Neural crest cell (in vitro differentiated cells): Measurements from ENCODE around the gene CDH24. TPM values are rescaled to one million over a fixed set of nuclear protein-coding genes. Genes with fewer than 3 reads are reported as not detected.

Experiments used
- DNase-seq: peaks from one replicate; pipeline ENCODE4 v3.0.0; 2021; ENCODE audit warnings: low read depth, mixed read lengths, low spot score
- H3K27ac Mint-ChIP-seq: one replicate; pipeline ENCODE4 v1.8.0; 2021; ENCODE audit warnings: mild to moderate bottlenecking, mixed read lengths; ENCODE audit not compliant: unreplicated experiment
- H3K27me3 Mint-ChIP-seq: 2 replicates; pipeline ENCODE4 v1.8.0; 2021; ENCODE audit warnings: low read depth, mild to moderate bottlenecking, mixed read lengths
- H3K36me3 Mint-ChIP-seq: 2 replicates; pipeline ENCODE4 v1.8.0; 2021; ENCODE audit warnings: low read depth, mild to moderate bottlenecking, mixed read lengths
- H3K4me1 Mint-ChIP-seq: 2 replicates; pipeline ENCODE4 v1.8.0; 2021; ENCODE audit warnings: mixed read lengths
- H3K4me3 Mint-ChIP-seq: one replicate; pipeline ENCODE4 v1.8.0; 2021; ENCODE audit warnings: mild to moderate bottlenecking, mixed read lengths
- H3K9me3 Mint-ChIP-seq: 2 replicates; pipeline ENCODE4 v1.8.0; 2021; ENCODE audit warnings: mixed read lengths
- total RNA-seq: library from RNA; stranded (reverse); gene quantifications from 2 replicates; pipeline ENCODE4 v1.2.1, GENCODE V29; 2021
- TF ChIP-seq, protein P1 (sequence below): fragments of 200-600 bp; sonication (generic); conservative IDR thresholded peaks from 2 replicates; pipeline ENCODE4 v1.5.0; 2021; ENCODE audit warnings: antibody characterized with exemption, mild to moderate bottlenecking

Gene CDH24
- total RNA-seq, 1 donor from 2014 or later = 37.2 TPM

DNA sequence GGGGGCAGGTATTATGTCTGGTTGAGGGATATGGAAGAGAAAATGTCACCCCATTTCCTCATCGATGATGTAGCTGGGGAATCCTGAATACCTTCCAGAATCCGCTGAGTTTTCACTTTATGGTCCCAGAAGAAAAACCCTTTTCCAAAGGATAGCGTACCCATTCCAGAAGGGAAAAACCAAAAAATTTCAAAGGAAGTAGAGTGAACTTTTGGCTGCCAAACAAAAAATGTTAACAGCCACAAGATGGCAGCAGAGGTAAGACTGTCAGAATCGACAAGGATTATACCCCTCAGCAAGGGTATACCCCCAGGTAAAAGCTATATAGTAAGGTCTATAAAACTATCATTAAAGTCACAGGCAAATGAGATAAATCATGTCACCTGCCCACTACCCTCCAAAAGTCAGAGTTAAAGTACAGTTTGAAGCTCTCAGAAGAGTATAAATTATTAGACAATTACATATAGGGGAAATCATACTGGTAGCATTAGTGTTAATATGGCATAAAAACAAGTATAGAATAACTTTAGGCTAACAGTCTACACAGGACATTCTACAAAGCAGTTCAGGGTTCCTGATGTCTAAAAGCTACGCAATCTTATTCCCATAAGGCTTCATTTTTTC is 19.6 kb upstream of the CDH24 start:
- Mint-ChIP-seq H3K9me3 (no peaks in the 10 kb centered on the region), H3K27ac (no peak overlapping the region), H3K36me3 (peaks cover 11% of the 10 kb centered on the region), H3K27me3 (no peaks in the 10 kb centered on the region), H3K4me3 (no peak overlapping the region), H3K4me1 (peaks cover 10% of the 10 kb centered on the region)
- DNase-seq = no peak
- TF ChIP-seq, protein P1, sequence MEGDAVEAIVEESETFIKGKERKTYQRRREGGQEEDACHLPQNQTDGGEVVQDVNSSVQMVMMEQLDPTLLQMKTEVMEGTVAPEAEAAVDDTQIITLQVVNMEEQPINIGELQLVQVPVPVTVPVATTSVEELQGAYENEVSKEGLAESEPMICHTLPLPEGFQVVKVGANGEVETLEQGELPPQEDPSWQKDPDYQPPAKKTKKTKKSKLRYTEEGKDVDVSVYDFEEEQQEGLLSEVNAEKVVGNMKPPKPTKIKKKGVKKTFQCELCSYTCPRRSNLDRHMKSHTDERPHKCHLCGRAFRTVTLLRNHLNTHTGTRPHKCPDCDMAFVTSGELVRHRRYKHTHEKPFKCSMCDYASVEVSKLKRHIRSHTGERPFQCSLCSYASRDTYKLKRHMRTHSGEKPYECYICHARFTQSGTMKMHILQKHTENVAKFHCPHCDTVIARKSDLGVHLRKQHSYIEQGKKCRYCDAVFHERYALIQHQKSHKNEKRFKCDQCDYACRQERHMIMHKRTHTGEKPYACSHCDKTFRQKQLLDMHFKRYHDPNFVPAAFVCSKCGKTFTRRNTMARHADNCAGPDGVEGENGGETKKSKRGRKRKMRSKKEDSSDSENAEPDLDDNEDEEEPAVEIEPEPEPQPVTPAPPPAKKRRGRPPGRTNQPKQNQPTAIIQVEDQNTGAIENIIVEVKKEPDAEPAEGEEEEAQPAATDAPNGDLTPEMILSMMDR = peak; percentile 77

DNA sequence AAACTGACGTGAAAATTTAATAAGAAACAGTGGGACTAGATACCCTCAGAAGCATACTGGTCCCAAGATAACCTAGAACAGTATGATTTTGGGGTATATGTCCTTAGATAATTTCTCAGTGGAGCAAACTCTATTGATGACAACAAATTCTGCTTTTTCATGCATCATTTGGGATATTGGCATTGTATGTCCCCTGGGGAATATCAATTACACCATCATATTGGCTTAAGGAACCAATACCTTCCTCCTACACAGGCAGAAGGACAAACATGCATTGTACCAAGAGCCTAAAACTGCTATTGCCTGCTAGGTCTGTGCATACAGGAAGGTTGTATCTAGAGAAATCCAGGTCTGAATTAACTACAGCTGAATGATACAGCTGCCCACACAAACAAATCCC is 17.6 kb upstream of the CDH24 start:
- Mint-ChIP-seq H3K4me1 (peaks cover 25% of the 10 kb centered on the region), H3K9me3 (no peaks in the 10 kb centered on the region), H3K4me3 (no peak overlapping the region), H3K27me3 (no peaks in the 10 kb centered on the region), H3K36me3 (peaks cover 13% of the 10 kb centered on the region), H3K27ac (no peak overlapping the region)
- TF ChIP-seq, protein P1 = no peak
- DNase-seq = no peak

DNA sequence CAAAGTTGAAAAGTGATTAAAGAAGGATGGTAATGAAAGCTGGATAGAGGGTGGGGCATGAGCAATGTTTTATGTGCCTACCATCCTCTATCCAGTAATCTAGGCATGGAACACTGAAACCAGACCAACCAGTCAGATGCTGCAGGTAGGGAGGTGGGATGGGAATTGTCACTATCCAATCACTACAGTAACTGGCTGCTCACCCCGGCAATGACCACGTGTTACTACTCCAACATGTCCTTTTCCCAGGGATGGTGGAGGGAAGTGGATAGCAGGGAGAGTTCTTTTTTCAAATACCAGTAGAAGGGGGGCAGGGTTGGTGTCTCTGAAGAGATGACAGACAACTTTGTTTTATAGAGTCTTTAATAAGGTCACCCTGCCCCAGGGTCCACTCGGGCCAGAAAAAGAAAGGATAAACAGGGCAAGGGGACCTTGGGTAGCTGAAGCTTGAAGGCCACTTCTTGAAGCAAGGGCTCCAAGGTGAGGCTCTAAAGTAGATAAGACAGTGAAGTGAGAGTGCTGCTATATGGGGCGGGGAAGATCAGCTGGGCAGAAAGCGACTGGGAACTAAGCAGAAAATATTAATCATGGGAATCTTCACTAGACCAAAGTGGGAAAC is 14.7 kb upstream of the CDH24 start:
- peak overlapping the region; percentile 99 for H3K27ac Mint-ChIP-seq
- DNase-seq = no peak
- H3K27me3 Mint-ChIP-seq = no peaks in the 10 kb centered on the region
- H3K9me3 Mint-ChIP-seq = no peaks in the 10 kb centered on the region
- TF ChIP-seq, protein P1 = no peak
- peak overlapping the region; percentile 100 for H3K4me3 Mint-ChIP-seq
- peaks cover 40% of the 10 kb centered on the region for H3K4me1 Mint-ChIP-seq
- peaks cover 12% of the 10 kb centered on the region for H3K36me3 Mint-ChIP-seq

DNA sequence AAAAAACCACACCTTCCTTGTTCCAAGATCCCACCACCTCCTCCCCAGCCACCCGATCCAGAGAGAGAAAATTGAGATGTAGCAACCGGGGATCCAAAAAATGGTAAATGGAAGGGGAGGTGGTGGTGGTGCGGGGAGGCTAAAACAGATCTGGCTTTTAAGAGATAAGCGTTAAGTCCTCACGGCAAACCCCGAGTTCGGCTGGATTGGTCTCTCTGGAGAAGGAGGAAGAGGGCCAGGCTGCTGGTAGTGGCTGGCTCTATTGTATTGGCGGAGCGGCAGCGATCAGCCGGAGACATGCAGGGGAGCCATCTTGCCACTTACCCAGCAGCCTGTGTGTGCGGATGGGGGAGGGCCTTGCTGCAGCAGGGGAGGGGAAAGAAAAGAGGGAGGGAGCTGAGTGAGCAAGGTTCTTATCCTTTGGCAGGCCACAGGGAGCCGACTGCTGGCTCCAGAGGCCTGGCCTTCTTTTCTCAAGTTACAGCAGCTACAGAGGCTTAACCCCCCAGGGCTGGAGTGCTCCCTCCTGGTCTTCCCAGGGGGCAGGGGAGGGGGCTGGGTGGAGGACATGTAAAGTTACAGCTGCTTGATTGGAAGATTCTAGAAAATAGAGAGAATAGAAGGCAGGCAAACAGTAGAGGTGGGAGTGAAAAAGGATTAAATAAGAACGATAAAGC is 14.1 kb upstream of the CDH24 start:
- peaks cover 12% of the 10 kb centered on the region for H3K36me3 Mint-ChIP-seq
- no peaks in the 10 kb centered on the region for H3K27me3 Mint-ChIP-seq
- TF ChIP-seq, protein P1 = no peak
- peaks cover 44% of the 10 kb centered on the region for H3K4me1 Mint-ChIP-seq
- peak overlapping the region; percentile 99 for H3K27ac Mint-ChIP-seq
- DNase-seq = peak; percentile 73
- peak overlapping the region; percentile 100 for H3K4me3 Mint-ChIP-seq
- H3K9me3 Mint-ChIP-seq = no peaks in the 10 kb centered on the region

DNA sequence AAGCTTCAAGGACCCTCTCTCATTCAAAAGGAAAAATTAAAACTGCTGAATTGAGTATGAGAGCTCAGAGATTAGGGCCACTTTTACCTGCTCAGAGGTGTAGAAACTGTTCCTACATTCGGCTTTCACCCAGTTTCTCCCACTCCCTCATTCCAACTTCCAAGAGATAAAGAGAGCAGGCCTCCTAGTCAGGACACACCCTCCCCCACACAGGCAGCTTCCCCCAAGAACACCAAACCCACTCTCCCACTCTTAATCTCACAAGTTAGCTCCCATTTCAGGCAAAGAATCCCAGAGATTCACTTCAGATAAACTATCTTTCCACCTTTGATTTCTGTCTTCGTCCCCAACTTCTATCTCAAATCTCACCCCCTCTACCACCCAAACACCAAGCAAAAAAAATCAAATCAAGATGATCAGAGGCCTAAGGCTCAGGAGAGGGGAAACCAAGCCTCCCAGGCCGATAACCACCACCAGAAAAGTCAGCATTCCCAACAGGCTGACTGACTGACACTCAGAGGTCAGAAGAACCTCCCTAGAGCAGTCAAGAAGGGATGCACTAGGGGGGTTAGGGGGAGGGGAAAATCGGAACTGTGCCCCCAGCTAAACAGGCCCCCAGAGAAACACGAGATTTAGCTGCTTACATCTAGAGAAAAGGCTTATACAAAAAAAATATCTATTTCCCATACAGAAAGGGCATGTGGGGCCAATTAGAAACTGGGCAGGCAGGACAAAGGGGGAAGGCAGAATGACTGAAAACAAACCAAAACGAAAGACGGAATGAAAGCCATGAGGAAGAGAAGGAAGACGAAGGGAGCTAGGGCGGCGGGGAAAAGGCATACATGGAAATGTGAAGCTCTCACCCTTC is 13.2 kb upstream of the CDH24 start:
- peaks cover 17% of the 10 kb centered on the region for H3K36me3 Mint-ChIP-seq
- H3K27me3 Mint-ChIP-seq = no peaks in the 10 kb centered on the region
- no peak for DNase-seq
- peak overlapping the region; percentile 99 for H3K27ac Mint-ChIP-seq
- H3K9me3 Mint-ChIP-seq = no peaks in the 10 kb centered on the region
- peak overlapping the region; percentile 100 for H3K4me3 Mint-ChIP-seq
- peaks cover 52% of the 10 kb centered on the region for H3K4me1 Mint-ChIP-seq
- TF ChIP-seq, protein P1 = no peak
